HUDEP-2 (cell line): Measurements from ENCODE around the gene GMEB2.

Experiments
- DNase-seq, 76 experiments: peaks; one replicate each; lab custom pipeline; 2025; ENCODE audit not compliant: unreplicated experiment in 76 of 76; lab: John Stamatoyannopoulos, UW

GMEB2 gene

GRCh38 chr20:63548542-63548941 lies 78.4 kb downstream of the GMEB2 start:
- DNase-seq = no peak

DNA sequence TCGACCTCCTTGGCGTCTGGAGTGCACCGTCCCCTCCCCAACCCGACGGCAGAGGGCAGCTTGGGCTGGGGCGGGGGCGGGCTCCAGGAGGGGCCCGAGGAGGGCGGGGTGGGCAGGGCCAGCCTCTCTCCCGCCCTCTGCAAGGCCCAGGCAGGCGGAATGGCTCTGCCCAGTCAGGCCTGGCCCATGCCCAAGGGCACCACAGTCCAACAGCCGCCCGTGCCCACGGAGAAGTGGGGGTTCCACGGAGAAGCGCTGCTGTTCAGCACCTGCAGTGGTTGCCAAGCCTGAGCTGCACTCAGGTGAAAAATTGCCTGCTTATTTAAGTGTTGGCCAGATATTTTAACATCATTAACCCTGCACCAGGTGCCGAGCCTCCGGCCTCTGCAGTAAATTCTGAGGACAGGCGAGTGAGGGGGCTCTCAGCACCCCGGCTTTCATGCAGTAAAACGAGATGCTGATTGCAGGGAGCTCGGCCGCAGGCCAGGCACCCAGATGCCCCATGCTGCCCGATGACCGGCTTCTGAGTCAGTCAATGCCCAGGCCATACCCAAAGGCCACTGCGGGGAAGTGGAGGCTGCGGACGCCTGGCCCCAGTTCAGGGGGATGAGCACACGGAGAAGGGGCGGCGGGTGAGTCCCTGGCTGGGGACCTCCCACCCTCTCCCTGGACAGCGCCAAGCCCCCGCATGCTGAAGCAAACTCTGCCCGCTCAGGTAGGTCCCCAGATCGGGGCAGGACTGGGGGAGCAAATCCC lies 79.0 kb downstream of the GMEB2 start, which contains the start of gene SRMS:
TSS of gene SRMS (minus strand) at position 25 of the 756 bp plus-strand sequence. CDS start 286 bp downstream, outside the sequence.
- DNase-seq = peak in 2 of 76 experiments; percentile 12 to 18

DNA sequence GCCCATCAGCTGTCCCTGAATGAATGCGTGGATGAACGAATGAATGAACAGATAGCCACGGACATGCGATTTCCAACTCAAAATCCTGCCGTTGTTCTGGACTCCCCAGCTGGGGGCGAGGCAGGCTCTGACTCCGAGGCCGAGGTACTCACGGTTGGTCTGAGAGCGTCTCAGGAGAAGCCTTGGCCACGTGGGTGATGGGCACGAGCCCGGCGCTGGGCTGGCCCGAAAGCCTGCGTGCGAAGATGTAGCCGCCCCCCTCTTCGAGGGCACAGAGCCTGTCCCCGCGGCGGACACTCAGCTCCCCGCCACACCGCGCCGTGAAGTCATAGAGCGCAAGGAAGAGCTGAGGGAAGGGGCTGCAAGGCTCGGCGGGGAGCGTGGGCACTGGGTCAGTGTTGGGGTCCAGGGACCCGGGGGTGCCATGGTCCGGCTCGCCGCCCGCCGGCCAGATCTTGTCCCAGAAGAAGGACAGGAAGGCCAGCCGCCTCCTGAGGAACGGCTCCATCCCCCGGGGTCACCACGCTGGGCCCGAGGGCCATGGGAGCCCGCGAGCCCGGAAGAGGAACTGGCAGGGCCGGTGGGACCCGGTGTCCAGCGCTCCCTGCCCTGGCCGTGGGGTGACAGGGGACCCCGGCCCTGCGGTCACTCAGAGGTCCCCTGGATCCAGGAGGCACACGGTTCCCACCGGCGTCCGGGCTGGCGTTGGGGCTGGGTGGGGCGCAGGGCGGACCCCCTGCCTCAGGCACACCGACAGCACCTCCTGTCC lies 79.8 kb downstream of the GMEB2 start:
- DNase-seq = no peak

DNA sequence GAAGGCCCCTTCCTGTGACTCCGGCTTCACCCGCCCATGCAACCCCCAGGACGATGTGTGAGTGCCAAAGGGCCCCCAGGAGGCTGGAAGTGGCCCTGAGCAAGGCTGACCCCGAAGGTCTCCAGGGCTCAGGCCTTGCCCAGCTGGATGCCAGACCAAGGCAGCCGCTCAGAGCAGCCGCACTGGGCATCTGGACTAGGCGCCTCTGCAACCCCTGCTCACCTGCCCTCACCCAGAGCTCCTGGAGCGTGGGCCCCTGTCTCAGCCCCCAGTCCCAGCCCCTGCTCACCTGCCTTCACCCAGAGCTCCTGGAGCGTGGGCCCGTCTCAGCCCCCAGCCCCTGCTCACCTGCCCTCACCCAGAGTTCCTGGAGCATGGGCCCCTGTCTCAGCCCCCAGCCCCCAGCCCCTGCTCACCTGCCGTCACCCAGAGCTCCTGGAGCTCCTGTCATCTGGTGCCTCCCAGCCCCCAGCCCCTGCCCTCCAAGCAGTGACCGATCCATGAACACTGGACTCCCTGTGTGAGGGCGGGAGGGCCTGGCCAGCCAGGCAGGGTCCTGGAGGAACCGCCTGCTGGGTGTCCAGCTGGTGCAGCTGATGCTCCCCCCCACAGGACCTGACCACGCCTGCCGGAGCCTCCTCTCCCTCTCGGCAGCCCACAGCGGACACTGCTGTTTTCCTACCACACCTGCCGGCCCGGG lies 80.5 kb downstream of the GMEB2 start:
- no peak for DNase-seq

DNA sequence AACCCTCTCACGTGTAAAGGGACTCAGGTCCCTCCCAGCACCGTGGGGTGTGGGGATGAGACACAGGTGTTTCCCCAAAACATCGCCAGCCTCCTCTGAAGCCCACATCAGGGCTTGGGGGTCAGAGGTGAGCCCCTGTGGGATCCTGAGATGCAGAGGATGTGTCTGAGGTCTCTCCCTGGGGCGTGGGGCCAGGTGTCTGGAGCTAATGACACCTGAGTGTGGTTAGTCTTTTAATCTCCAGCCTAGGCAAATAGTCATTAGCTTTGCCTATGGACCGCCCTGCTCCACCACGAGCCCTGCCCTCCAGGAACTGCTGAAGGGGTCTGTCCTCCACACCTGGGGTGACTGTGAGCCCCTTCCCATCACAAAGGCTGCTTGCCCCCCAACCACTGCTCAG lies 81.1 kb downstream of the GMEB2 start:
- no peak for DNase-seq

- DNase-seq = no peak
These were observed 81.9 kb downstream of the GMEB2 start for GRCh38 chr20:63544958-63545516.

- DNase-seq = no peak
These were observed 82.5 kb downstream of the GMEB2 start for GRCh38 chr20:63544241-63544957.

DNA sequence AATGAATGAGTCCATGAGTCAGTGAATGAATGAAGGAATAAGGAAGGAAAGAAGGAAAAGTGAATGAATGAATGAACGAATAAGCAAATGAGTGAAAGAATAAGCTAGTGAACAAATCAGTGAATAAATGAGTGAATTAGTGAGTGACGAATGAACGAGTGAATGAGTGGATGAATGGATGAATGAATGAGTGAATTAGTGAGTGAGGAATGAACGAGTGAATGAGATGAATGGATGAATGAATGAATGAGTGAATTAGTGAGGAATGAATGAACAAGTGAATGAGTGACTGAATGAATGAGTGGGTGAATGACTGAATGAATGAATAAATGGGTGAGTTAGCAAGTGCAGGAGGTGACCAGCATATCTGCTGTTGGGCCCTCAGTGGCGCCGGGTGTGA lies 83.2 kb downstream of the GMEB2 start:
- DNase-seq = no peak

DNA sequence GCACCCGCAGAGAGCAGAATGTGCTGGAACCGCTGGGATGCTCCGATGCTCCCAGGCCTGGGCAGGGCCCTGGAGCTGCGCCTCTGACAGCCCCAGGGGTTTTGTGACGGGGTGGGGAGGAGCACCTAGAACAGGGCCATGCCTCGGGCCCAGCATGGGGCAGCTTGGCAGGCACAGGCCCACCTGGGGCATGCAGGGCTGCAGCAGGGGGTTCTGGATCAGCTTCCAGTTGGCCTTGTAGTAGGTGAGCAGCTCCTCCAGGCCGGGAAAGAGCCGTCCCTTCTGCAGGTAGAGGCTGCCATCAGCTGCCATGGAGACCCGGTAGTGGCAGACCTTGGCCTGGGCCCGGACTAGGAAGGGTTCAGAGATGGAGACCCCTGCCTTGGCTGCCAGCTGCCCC lies 83.8 kb downstream of the GMEB2 start:
- no peak for DNase-seq

- DNase-seq = no peak
These were observed 84.2 kb downstream of the GMEB2 start for GRCh38 chr20:63542696-63543095.

DNA sequence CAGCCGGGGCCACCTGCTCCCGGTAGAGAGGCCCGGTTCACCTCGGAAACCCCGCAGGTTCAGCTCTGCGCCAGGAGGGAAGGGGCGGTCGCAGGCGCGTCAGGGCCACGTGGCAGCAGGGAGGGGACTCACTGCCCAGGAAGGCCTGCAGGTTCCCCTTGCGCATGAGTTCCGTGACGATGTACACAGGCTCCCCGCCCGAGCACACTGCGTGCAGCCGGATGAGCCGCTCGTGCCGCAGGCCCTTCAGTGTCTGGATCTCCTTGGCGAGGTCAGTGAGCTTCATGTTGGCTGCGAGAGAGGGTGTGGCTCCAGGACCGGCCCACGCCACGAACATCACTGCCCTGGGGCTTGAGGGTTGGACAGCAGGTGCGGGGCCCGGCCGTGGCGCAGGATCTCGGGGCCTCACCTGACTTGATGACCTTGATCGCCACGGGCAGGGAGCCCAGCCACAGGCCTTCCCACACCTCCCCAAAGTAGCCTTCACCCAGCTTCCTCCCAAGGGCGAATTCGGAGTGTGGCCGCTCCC lies 84.8 kb downstream of the GMEB2 start:
- DNase-seq = no peak

DNA sequence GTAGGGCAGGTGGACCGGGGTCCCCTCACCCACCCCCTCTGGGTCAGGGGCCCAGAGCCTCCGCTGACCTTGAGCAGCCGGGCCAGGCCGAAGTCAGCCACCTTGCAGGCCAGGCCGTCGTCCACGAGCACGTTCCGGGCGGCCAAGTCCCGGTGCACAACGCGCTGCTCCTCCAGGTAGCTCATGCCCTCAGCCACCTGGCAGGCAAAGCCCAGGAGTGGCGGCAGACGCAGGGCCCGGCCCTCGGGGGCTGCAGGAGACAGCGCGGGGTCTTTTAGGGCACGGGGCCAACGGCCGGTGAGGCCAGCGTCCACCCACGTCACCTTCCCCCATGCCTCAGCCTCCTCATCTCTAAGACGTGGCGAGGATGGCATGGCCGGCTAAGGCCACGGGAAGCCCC lies 85.5 kb downstream of the GMEB2 start:
- DNase-seq = no peak

GRCh38 chr20:63540417-63541186 lies 86.3 kb downstream of the GMEB2 start:
- DNase-seq = no peak

DNA sequence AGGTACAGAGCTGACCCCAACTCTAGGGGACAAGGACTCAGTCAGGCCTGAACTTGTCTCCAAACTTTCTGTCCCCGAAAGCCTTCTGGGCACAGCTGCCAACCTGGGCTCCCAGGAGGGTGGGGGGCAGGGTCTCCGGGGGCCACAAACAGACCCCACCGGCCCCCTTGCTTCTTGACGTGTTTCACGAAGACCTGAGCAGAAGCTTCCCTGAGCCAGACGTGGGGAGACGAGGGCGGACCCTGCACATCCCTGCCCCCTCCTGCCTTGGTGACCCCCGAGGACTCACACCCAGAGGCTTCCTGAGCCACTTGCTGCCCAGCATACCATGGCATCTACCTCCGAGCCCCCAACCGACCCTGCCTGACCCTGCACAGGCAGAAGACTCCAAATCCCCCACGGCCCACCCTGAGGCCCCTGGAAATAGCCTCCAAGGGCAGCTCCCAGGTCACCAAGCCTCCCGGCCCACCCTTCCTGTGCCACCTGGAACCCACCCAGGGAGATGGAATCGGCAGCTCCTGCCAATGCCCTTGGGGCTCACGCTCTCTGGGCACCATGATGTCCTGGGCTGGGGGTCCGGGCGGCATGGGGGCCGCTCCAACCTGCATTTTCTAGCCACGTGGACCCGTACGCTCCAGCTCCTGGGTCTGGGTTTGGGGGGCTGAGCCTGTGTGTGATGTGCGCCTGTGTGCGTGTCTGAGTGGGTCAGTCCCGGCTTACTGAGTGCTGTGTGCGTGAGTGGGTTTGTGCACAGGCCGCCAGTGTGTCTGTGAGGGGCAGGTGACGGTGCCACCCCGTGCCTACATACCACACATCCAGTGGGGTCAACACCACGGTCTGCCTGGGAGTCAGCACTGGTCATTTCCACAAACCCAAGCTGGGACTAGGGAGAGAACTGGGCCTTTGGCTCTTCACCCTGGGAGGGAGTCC lies 87.2 kb downstream of the GMEB2 start:
- no peak for DNase-seq

- DNase-seq = no peak
These were observed 87.8 kb downstream of the GMEB2 start for GRCh38 chr20:63539092-63539430.

DNA sequence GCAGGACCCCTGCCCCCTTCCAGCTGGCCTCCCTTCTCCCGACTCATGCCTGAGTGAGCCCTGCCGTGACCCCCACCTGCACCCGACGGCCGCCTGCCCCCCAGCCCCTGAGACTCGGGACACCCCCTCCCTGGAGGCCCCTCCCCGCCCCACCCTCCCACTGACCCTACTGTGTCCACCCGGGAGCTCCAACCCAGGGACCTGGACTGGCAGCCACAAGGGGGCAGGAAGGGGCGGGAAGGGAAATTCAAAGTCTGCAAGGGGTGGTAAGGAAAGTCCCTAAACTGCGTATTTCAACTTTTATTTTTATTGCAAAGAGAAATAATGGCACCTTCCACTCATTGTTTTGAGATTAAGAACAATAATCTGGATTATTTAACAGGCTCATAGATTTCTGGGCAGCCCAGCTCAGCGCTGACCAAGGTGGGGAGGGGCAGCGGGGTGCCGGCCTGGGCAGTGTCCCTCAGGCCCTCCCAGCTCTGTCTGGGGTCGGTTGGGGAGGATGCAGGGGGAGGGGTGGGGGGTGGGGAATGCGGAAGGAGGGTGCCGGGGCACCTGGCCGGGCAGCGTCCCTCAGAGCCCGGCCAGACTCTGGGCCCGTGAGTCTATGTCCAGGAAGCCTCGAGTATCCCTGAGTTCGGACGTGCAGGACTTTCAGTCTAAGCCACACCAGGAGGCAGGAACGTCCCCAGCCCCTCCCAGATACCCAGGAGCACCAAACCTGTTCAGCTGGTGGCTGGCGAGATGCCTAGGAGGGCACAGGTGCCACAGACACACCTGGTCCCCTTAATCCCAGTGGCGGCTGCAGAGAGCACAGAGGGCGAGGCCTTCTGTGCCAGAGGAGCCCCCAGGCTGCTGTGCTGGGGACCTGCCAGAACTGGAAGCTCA lies 88.5 kb downstream of the GMEB2 start:
- peak in 2 of 76 experiments; percentile 37 to 44 for DNase-seq
